SK-N-SH treated with all-trans-retinoic acid at 6 μM for 48 hours (cell line): ENCODE measurements around the gene PRSS37.

Source experiments
- ARNTL ChIP-seq: fragments of 450-650 bp; formaldehyde crosslinking; IDR thresholded peaks from 2 replicates; pipeline ENCODE4 v1.5.0; 2020; ENCODE audit warnings: low read depth, mild to moderate bottlenecking, moderate library complexity, borderline replicate concordance
- BACH2 ChIP-seq: fragments of 250-450 bp; sonication (Bioruptor Pico); IDR thresholded peaks from 2 replicates; pipeline ENCODE4 v1.9.0; 2021; ENCODE audit warnings: mild to moderate bottlenecking, borderline replicate concordance
- CREB5 ChIP-seq: fragments of 250-450 bp; sonication (Bioruptor Pico); IDR thresholded peaks from 2 replicates; pipeline ENCODE4 v1.5.1; 2020; ENCODE audit warnings: low read depth, mild to moderate bottlenecking, moderate library complexity
- CSRNP3 ChIP-seq: fragments of 250-450 bp; sonication (Bioruptor Pico); IDR thresholded peaks from 2 replicates; pipeline ENCODE4 v1.5.1; 2021; ENCODE audit warnings: mild to moderate bottlenecking, moderate library complexity
- ESRRG ChIP-seq: fragments of 250-450 bp; sonication (Bioruptor Pico); IDR thresholded peaks from 2 replicates; pipeline ENCODE4 v1.6.1; 2021; ENCODE audit warnings: mild to moderate bottlenecking
- OSR1 ChIP-seq: fragments of 250-450 bp; sonication (Bioruptor Pico); IDR thresholded peaks from 2 replicates; pipeline ENCODE4 v1.8.0; 2022; ENCODE audit warnings: moderate library complexity, mild to moderate bottlenecking, inconsistent platforms
- PATZ1 ChIP-seq: fragments of 250-450 bp; sonication (Bioruptor Pico); IDR thresholded peaks from 2 replicates; pipeline ENCODE4 v1.8.0; 2020; ENCODE audit warnings: mild to moderate bottlenecking, moderate library complexity, borderline replicate concordance
- ZFP30 ChIP-seq: fragments of 450-650 bp; formaldehyde crosslinking; IDR thresholded peaks from 2 replicates; pipeline ENCODE4 v1.5.0; 2022; ENCODE audit warnings: mild to moderate bottlenecking, moderate library complexity
- ZNF8 ChIP-seq: fragments of 450-650 bp; formaldehyde crosslinking; IDR thresholded peaks from 2 replicates; pipeline ENCODE4 v1.5.0; 2020; ENCODE audit warnings: mild to moderate bottlenecking, moderate library complexity

GRCh38 chr7:141875453-141875852, 34.2 kb upstream of the PRSS37 start:
- no peak for TF ChIP-seq ZFP30 (CRISPR knock-in tag)
- no peak for TF ChIP-seq ESRRG
- TF ChIP-seq OSR1 = no peak
- TF ChIP-seq CSRNP3 (CRISPR knock-in tag) = no peak
- TF ChIP-seq PATZ1 (CRISPR knock-in tag) = no peak
- no peak for TF ChIP-seq ZNF8 (CRISPR knock-in tag)
- TF ChIP-seq CREB5 (CRISPR knock-in tag) = no peak
- no peak for TF ChIP-seq ARNTL
- no peak for TF ChIP-seq BACH2 (CRISPR knock-in tag)
